OCI-LY1 (cell line): ENCODE data around the gene C2CD3.

Source experiments
- EZH2 ChIP-seq: fragments of 200-600 bp; sonication (generic), shearing (Covaris generic); IDR thresholded peaks from 2 replicates; pipeline ENCODE4 v1.8.0; 2017; ENCODE audit warnings: borderline replicate concordance, mixed run types, mild to moderate bottlenecking, antibody characterized with exemption, low read length, moderate library complexity, mixed read lengths
- TF ChIP-seq, protein P1 (sequence below): fragments of 200-600 bp; sonication (generic), shearing (Covaris generic); IDR thresholded peaks from 2 replicates; pipeline ENCODE4 v1.5.1; 2017; ENCODE audit warnings: mild to moderate bottlenecking, antibody characterized with exemption, low read length, moderate library complexity, mixed read lengths

- TF ChIP-seq, protein P1, sequence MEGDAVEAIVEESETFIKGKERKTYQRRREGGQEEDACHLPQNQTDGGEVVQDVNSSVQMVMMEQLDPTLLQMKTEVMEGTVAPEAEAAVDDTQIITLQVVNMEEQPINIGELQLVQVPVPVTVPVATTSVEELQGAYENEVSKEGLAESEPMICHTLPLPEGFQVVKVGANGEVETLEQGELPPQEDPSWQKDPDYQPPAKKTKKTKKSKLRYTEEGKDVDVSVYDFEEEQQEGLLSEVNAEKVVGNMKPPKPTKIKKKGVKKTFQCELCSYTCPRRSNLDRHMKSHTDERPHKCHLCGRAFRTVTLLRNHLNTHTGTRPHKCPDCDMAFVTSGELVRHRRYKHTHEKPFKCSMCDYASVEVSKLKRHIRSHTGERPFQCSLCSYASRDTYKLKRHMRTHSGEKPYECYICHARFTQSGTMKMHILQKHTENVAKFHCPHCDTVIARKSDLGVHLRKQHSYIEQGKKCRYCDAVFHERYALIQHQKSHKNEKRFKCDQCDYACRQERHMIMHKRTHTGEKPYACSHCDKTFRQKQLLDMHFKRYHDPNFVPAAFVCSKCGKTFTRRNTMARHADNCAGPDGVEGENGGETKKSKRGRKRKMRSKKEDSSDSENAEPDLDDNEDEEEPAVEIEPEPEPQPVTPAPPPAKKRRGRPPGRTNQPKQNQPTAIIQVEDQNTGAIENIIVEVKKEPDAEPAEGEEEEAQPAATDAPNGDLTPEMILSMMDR: no peak
- no peak for TF ChIP-seq EZH2
Observed at GRCh38 chr11:73995247-73995646, 175.6 kb downstream of the C2CD3 start.
